Middle frontal gyrus (tissue), 1 donor: ENCODE data around the gene GNG7.
"Not testable (repeated sequence)": the region's sequence is repeated elsewhere in the genome, so short reads cannot be mapped to it uniquely, and the experiment has no call there.

Experiments
- DNase-seq: peaks from one replicate; pipeline ENCODE4 v3.0.0-alpha.2; 2015; ENCODE audit warnings: low spot score; ENCODE audit errors: extremely low spot score

Gene GNG7

DNA sequence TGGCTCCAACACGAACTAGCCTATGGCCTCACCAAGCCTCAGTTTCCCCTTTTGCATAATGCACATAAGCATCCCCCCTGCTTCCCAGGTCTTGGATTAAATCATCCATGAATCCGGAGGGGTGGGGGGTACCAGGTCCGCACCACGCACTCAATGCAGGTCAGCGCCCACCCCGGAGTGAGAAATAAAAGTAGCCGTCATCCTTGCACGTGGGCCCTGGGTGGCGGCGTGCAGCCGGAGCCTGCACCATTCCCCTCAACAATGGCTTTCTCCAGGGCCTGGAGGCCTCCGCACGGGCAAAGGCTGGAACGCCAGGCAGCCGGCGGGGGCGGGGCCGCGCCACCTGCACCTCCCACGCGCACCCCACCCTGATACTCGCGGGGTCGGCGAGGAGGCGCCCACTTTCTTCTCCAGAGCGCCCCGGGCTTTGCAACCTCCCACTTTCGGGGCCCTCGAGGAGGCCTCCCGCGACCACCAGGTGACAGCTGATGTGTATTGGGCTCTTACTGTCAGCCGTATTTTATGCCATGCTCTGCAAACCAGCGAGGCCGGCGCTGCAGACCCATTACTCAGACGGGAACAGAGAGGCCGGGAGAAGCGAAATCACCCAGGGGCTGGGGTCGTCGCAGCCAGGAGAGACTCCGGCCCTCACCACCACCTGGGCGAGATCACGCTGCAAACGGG, 227.3 kb downstream of the GNG7 start:
- DNase-seq, result no peak

DNA sequence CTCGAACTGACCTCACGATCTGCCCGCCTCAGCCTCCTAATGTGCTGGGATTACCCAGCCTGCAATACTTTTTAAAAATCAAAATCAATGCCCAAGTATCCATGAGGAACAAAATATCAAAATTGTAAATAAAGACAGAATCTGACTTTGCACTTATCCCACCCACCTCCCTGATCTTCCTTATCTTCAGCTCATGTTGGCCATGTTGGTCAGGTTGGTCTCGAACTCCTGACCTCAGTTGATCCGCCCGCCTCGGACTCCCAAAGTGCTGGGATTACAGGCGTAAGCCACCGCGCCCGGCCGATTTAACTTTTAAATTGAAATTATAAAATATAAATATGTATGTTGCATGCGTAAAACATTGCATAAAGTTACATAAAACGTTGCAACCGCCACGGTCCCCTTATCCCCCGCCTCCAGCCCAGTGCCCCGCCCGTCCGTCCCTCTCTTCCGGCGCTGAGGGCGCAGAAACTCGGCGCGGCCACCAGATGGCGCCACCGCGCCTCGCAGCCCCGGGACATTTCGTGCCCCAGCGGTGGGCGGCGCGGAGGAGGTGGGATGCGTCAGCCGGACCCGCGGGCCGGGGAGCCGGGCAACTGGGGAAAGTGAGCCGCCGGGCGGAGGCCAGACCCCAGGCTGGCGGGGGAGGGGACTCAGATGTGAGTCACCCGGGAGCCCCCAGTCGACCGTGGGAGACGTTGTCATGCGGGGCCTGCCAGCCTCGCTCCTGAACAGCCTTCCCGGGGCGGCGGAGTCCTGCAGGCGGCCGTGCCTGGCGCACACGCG, 228.1 kb downstream of the GNG7 start:
- DNase-seq, result peak; percentile 66

- not testable (repeated sequence) for DNase-seq
These were observed 232.6 kb downstream of the GNG7 start for GRCh38 chr19:2469915-2470200.

GRCh38 chr19:2469102-2469914, 233.2 kb downstream of the GNG7 start:
- no peak for DNase-seq

GRCh38 chr19:2468596-2468995, 233.9 kb downstream of the GNG7 start:
- DNase-seq, result no peak

DNA sequence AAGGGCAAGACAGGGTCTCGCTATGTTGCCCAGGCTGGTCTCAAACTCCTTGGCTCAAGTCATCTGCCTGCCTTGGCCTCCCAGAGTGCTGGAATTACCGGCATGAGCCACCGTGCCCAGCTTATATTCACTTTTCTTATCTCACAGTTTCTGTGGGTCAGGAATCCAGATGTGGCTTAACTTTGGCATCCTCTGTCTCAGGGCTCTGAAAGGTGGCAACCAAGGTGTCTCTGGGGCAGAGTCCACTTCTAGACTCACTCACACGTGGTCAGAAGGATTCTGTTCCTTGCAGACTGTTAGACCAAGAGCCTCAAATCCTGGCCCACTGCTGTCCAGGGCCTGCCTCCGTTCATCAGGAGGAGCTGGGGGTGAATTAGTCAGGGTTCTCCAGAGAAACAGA, 238.1 kb downstream of the GNG7 start:
- DNase-seq, result no peak

DNA sequence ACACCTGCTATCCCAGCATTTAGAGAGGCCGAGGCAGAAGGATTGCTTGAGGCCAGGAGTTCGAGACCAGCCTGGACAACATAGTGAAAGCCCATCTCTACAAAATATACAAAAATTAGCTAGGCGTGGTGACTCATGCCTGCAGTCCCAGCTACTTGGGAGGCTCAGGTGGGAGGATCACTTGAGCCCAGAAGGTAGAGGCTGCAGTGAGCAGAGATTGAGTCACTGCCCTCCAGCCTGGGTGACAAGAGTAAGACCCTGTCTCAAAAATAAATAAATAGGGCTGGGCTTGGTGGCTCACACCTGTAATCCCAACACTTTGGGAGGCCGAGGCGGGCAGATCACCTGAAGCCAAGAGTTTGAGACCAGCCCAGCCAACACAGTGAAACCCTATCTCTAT, 238.8 kb downstream of the GNG7 start:
- not testable (repeated sequence) for DNase-seq

DNA sequence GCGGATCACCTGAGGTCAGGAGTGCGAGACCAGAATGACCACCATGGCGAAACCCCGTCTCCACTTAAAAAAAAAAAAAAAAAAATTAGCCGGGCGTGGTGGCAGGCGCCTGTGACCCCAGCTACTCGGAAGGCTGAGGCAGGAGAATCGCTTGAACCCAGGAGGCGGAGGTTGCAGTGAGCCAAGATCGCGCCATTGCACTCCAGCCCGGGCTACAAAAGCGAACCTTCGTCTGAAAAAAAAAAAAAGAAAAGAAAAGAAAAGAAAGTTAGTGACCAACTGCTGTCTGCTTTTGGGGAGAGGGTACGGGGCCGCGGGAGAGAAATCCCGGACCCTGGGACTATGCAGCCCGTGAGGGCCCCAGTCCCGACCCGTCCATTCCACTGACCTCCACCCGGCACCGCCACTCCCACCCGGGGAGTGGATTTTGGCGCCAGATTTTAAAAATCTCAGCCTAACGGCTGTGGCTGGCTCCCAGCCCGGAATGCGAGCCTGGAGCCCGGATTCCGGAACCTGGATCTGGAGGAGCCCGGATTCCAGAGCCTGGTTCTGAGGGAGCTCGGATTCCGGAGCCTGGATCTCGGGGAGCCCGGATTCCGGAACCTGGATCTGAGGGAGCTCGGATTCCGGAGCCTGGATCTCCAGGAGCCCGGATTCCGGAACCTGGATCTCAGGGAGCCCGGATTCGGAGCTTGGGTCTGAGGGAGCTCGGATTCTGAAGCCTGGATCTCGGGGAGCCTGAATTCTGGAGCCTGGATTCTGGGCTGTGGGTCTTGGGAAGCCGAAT, 239.7 kb downstream of the GNG7 start:
- DNase-seq, result peak; percentile 85

GRCh38 chr19:2461751-2462634, 240.5 kb downstream of the GNG7 start:
- peak; percentile 20 for DNase-seq
